A673 (cell line): ENCODE measurements around the gene LIN9.

Experiments used
- EZH2 ChIP-seq: fragments of 200-600 bp; sonication (generic); IDR thresholded peaks from 2 replicates; pipeline ENCODE4 v1.6.1; 2017; ENCODE audit warnings: borderline replicate concordance, low read depth, mild to moderate bottlenecking, mixed read lengths, antibody characterized with exemption, low read length; ENCODE audit not compliant: poor library complexity, severe bottlenecking
- TF ChIP-seq, protein P1 (sequence below): fragments of 300-800, 200-600 bp; sonication (generic); conservative IDR thresholded peaks from 2 replicates; pipeline ENCODE4 v1.5.1; 2017; ENCODE audit warnings: low read depth, mild to moderate bottlenecking, antibody characterized with exemption, low read length, moderate library complexity, mixed read lengths

DNA sequence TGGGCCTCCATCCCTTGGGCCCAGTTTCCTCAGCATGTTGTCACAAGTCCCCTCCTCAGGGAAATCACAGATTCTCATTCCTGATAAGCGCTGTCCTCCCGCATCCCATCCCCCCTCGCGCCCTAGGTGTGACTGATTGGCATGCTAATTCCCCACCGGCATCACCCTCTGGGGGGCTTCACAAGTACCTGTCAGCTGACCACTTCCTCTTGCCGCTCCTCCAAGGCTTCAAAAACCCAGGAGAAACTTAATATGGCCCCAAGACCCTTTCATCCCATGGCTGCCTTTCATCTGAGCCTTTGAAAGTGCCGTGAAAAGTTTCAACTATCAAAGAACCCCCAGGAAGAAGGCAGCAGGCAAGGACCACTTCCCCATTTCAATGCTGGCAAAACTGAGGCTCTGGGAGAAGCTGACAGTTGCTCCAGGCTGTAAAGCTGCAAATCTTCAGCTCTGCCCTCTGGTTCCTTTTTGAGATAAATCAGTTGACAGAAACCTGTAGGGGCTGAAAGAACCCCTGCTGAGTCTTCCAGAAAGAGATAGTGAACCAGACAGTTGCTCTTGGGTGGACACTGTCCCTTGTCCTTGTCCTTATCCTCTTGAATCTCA, 98.3 kb downstream of the LIN9 start:
- TF ChIP-seq, protein P1, sequence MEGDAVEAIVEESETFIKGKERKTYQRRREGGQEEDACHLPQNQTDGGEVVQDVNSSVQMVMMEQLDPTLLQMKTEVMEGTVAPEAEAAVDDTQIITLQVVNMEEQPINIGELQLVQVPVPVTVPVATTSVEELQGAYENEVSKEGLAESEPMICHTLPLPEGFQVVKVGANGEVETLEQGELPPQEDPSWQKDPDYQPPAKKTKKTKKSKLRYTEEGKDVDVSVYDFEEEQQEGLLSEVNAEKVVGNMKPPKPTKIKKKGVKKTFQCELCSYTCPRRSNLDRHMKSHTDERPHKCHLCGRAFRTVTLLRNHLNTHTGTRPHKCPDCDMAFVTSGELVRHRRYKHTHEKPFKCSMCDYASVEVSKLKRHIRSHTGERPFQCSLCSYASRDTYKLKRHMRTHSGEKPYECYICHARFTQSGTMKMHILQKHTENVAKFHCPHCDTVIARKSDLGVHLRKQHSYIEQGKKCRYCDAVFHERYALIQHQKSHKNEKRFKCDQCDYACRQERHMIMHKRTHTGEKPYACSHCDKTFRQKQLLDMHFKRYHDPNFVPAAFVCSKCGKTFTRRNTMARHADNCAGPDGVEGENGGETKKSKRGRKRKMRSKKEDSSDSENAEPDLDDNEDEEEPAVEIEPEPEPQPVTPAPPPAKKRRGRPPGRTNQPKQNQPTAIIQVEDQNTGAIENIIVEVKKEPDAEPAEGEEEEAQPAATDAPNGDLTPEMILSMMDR: no peak
- TF ChIP-seq EZH2: no peak
